Uterus (tissue), 4 donors: Measurements from ENCODE around the gene SMIM11. TPM values are rescaled to one million over a fixed set of nuclear protein-coding genes. Genes with fewer than 3 reads are reported as not detected.
"Not testable (repeated sequence)": the region's sequence is repeated elsewhere in the genome, so short reads cannot be mapped to it uniquely, and the experiment has no call there.

Experiments used
- DNase-seq, 2 donors: peaks; one replicate each; pipeline ENCODE4 v3.0.0-alpha.2; 2019 to 2020
- H3K27ac ChIP-seq, 2 donors: fragments of 200-600 bp; sonication (generic); 1 replicate in 1 of 2; 2 replicates in 1 of 2; pipeline ENCODE4 v1.5.1; 2016 to 2018
- H3K27me3 ChIP-seq, 2 donors: fragments of 200-600 bp; sonication (generic); one replicate each; pipeline ENCODE4 v1.5.1; 2018 to 2019; ENCODE audit warnings: control low read depth in 1 of 2
- H3K36me3 ChIP-seq, 2 donors: fragments of 200-600 bp; sonication (generic); one replicate each; pipeline ENCODE4 v1.5.1; 2019; ENCODE audit warnings: control low read depth in 1 of 2
- H3K4me1 ChIP-seq, 2 donors: fragments of 200-600 bp; sonication (generic); one replicate each; pipeline ENCODE4 v1.5.1; 2018 to 2019; ENCODE audit warnings: control low read depth in 1 of 2
- H3K4me3 ChIP-seq, 2 donors: fragments of 200-600 bp; sonication (generic); 1 replicate in 1 of 2; 2 replicates in 1 of 2; pipeline ENCODE4 v1.5.1; 2018 to 2019; ENCODE audit warnings: mild to moderate bottlenecking in 1 of 2
- H3K9me3 ChIP-seq, 2 donors: fragments of 200-600 bp; sonication (generic); one replicate each; pipeline ENCODE4 v1.5.1; 2019; ENCODE audit warnings: control low read depth in 1 of 2
- CTCF ChIP-seq, 4 experiments: fragments of 200-600 bp in 2 of 4; fragments of 450-650 bp in 2 of 4; sonication (generic) in 2 of 4; IDR thresholded peaks; one replicate each; pipeline ENCODE4 v1.5.1; 2016 to 2019; ENCODE audit warnings: antibody characterized with exemption in 4 of 4, mild to moderate bottlenecking in 2 of 4, moderate library complexity in 1 of 4
- POLR2A ChIP-seq, 2 donors: fragments of 450-650 bp; IDR thresholded peaks; one replicate each; pipeline ENCODE4 v1.6.1; 2016; ENCODE audit warnings: antibody characterized with exemption in 2 of 2, mild to moderate bottlenecking in 1 of 2, moderate library complexity in 1 of 2
- intact Hi-C: fragments of 100-400 bp; cut with DNase I; formaldehyde crosslinking; loops from one replicate; pipeline ENCODE4 v1.15.1; 2023; ENCODE audit warnings: low total_unique reads
- total RNA-seq, 4 donors: library from RNA; depleted of rRNA in 3 of 4; stranded (reverse); fragments of >200 nt in 3 of 4; gene quantifications; one replicate each; pipeline versions ENCODE4 v1.1.0 to v1.2.4, GENCODE V29; 2014 to 2023
- donor health status: DM: yes; HTN: yes; CAD: no.

SMIM11 gene
- 10 to 100 TPM in 2 of 4 donors, 1 to 10 TPM in 1, not detected in 1; 8.2 to 16.0 (median 12.3) TPM for total RNA-seq

- intact Hi-C loops, H3K27me3 ChIP-seq, H3K9me3 ChIP-seq, DNase-seq, H3K36me3 ChIP-seq, H3K4me3 ChIP-seq, H3K27ac ChIP-seq, H3K4me1 ChIP-seq: not testable (repeated sequence)
Observed at GRCh38 chr21:34374940-34375618, at the start of gene SMIM11. TSS of gene SMIM11 (plus strand) at chr21:34375507. CDS start at chr21:34379505, 3,998 bp downstream.

GRCh38 chr21:34330055-34330454, 45.3 kb upstream of the SMIM11 start:
- Histone ChIP-seq H3K9me3 (no peaks in the 10 kb centered on the region), H3K4me1 (no peaks in the 10 kb centered on the region), H3K27me3 (no peaks in the 10 kb centered on the region), H3K36me3 (no peaks in the 10 kb centered on the region), H3K27ac (no peak overlapping the region), H3K4me3 (no peak overlapping the region)
- TF ChIP-seq POLR2A (IDR thresholded peaks at IDR 0.05), result no peak
- TF ChIP-seq CTCF (IDR thresholded peaks at IDR 0.05), result no peak
- no peak for DNase-seq
- intact Hi-C loops, result no loop called here

- Histone ChIP-seq H3K4me3 (no peak overlapping the region), H3K4me1 (no peaks in the 10 kb centered on the region), H3K36me3 (no peaks in the 10 kb centered on the region), H3K9me3 (no peaks in the 10 kb centered on the region), H3K27me3 (no peaks in the 10 kb centered on the region), H3K27ac (no peak overlapping the region)
- intact Hi-C loops, result no loop called here
- no peak for TF ChIP-seq CTCF (IDR thresholded peaks at IDR 0.05)
- TF ChIP-seq POLR2A (IDR thresholded peaks at IDR 0.05), result no peak
- DNase-seq, result no peak
Observed at GRCh38 chr21:34331726-34332125, 43.6 kb upstream of the SMIM11 start.

GRCh38 chr21:34332347-34332746, 43.0 kb upstream of the SMIM11 start:
- DNase-seq, result no peak
- Histone ChIP-seq H3K9me3 (no peaks in the 10 kb centered on the region), H3K4me1 (no peaks in the 10 kb centered on the region), H3K27ac (no peak overlapping the region), H3K4me3 (no peak overlapping the region), H3K27me3 (no peaks in the 10 kb centered on the region), H3K36me3 (no peaks in the 10 kb centered on the region)
- intact Hi-C loops, result no loop called here
- TF ChIP-seq POLR2A (IDR thresholded peaks at IDR 0.05) (no peak), CTCF (IDR thresholded peaks at IDR 0.05) (no peak)

- TF ChIP-seq CTCF (IDR thresholded peaks at IDR 0.05) (no peak), POLR2A (IDR thresholded peaks at IDR 0.05) (no peak)
Observed at GRCh38 chr21:34333121-34333739, 42.1 kb upstream of the SMIM11 start.

More at GRCh38 chr21:34333121-34333739, 42.1 kb upstream of the SMIM11 start:
- Histone ChIP-seq H3K4me1 (no peaks in the 10 kb centered on the region), H3K27ac (no peak overlapping the region), H3K36me3 (no peaks in the 10 kb centered on the region), H3K9me3 (no peaks in the 10 kb centered on the region), H3K27me3 (no peaks in the 10 kb centered on the region), H3K4me3 (no peak overlapping the region)
- intact Hi-C loops, result no loop called here
- DNase-seq, result no peak
